ENCODE results near the gene MCOLN1.

DNA sequence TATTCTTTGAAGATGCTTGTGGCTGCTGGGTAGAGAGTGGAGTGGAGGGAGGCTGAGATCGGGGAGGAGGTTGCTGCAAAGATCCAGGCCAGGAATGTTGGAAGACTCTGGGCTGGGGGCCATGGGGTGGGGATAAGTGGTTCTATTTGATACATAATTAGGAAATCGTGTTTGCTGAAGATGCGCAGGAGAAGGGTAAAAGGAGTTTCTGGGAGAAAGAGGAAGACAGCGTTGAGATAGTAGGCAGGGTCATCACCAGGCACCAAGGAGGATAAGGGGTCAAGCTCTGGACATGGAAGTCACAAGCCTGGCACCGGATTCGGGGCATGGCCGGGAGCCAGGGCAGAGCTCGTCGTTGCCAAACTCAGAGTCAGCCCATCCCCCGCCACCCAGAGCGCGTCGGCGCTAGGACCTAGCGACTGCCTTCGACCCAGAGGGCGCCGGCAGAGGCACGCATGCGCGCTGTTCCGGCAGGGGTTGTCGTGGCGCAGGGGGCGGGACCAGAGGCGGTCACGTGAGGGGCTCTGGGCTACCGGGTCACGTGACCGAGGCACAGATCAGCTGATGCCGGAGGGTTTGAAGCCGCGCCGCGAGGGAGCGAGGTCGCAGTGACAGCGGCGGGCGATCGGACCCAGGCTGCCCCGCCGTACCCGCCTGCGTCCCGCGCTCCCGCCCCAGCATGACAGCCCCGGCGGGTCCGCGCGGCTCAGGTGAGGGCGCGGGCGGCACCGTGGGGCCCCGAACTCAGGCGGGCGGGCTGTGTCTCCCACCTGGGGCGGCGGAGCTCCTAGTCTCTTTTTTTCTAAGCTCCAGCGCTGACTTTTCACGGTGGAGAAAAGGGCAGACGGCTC lies at the start of gene MCOLN1:
- TF ChIP-seq, protein P1, sequence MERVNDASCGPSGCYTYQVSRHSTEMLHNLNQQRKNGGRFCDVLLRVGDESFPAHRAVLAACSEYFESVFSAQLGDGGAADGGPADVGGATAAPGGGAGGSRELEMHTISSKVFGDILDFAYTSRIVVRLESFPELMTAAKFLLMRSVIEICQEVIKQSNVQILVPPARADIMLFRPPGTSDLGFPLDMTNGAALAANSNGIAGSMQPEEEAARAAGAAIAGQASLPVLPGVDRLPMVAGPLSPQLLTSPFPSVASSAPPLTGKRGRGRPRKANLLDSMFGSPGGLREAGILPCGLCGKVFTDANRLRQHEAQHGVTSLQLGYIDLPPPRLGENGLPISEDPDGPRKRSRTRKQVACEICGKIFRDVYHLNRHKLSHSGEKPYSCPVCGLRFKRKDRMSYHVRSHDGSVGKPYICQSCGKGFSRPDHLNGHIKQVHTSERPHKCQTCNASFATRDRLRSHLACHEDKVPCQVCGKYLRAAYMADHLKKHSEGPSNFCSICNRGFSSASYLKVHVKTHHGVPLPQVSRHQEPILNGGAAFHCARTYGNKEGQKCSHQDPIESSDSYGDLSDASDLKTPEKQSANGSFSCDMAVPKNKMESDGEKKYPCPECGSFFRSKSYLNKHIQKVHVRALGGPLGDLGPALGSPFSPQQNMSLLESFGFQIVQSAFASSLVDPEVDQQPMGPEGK (CRISPR knock-in tag; IDR thresholded peaks at IDR 0.05; ENCODE audit: borderline replicate concordance), result no peak
- TF ChIP-seq ZNF8 (CRISPR knock-in tag; IDR thresholded peaks at IDR 0.05) (no peak), PPARA (CRISPR knock-in tag; IDR thresholded peaks at IDR 0.05; ENCODE audit: borderline replicate concordance) (0 out of 2 replicates have a peak, but pooled peaks have one; percentile 52), ZFP3 (CRISPR knock-in tag; IDR thresholded peaks at IDR 0.05) (peak; percentile 77), ZNF565 (CRISPR knock-in tag; conservative IDR thresholded peaks at IDR 0.05; ENCODE audit: low read depth) (0 out of 2 replicates have a peak, but pooled peaks have one; percentile 48), ZC3H10 (CRISPR knock-in tag; IDR thresholded peaks at IDR 0.05) (no peak), TCF4 (CRISPR knock-in tag; IDR thresholded peaks at IDR 0.05; ENCODE audit: borderline replicate concordance) (no peak)
